B cell (primary cell): ENCODE results near the gene SPSB3. TPM values are rescaled to one million over a fixed set of nuclear protein-coding genes. Genes with fewer than 3 reads are reported as not detected.

ENCODE experiments used
- ATAC-seq: fragments of 200-7000 bp; cut with Tn5 transposase; one replicate; pipeline ENCODE4 v1.10.0; 2021; ENCODE audit warnings: low read depth, mild to moderate bottlenecking, moderate number of reproducible peaks, moderate library complexity
- CTCF ChIA-PET: fragments of 350-600 bp; sonication (Branson Sonifier 250); formaldehyde crosslinking; loops from one replicate; lab custom pipeline; 2021; ENCODE audit warnings: antibody characterized with exemption, inconsistent platforms; lab: Charles Lee
- POLR2A ChIA-PET: fragments of 350-600 bp; sonication (Branson Sonifier 250); formaldehyde crosslinking; loops from one replicate; lab custom pipeline; 2021; ENCODE audit warnings: antibody characterized with exemption; lab: Charles Lee
- DNase-seq: peaks from one replicate; pipeline ENCODE4 v3.0.0; 2013
- H2AFZ ChIP-seq: 2 replicates; pipeline ENCODE4 v1.6.1; 2012; ENCODE audit warnings: mild to moderate bottlenecking, low read depth, low read length; ENCODE audit not compliant: insufficient read depth, poor library complexity, severe bottlenecking
- H3K27ac ChIP-seq, 2 donors: 1 replicate in 1 of 2; 2 replicates in 1 of 2; pipeline ENCODE4 v1.5.1; 2012 to 2013; ENCODE audit warnings: low read length in 2 of 2, mild to moderate bottlenecking in 2 of 2, moderate library complexity in 1 of 2
- H3K27me3 ChIP-seq, 4 experiments: fragments of 200-600 bp in 1 of 4; sonication (generic) in 1 of 4; replicated peaks in 1 of 4; 1 replicate in 2 of 4; 2 replicates in 2 of 4; pipeline versions ENCODE4 v1.6.1 to v1.7.0; 2013 to 2016; ENCODE audit warnings: low read length in 3 of 4, mild to moderate bottlenecking in 2 of 4, mixed read lengths in 1 of 4, moderate library complexity in 1 of 4; ENCODE audit not compliant: insufficient read depth in 4 of 4, control insufficient read depth in 3 of 4; ENCODE audit errors: control extremely low read depth in 1 of 4
- H3K36me3 ChIP-seq, 2 experiments: replicated peaks in 1 of 2; 1 replicate in 1 of 2; 2 replicates in 1 of 2; pipeline versions ENCODE4 v1.6.1 to v1.7.1; 2013; ENCODE audit warnings: low read length in 1 of 2; ENCODE audit not compliant: insufficient read depth in 2 of 2, control insufficient read depth in 1 of 2; ENCODE audit errors: control extremely low read depth in 1 of 2, extremely low read depth in 1 of 2
- H3K4me1 ChIP-seq, 2 donors: fragments of 200-600 bp in 1 of 2; sonication (generic) in 1 of 2; 1 replicate in 1 of 2; 2 replicates in 1 of 2; pipeline versions ENCODE4 v1.5.1 to v1.6.1; 2013 to 2017; ENCODE audit warnings: low read length in 2 of 2; ENCODE audit not compliant: control insufficient read depth in 2 of 2, insufficient read depth in 2 of 2
- H3K4me2 ChIP-seq: replicated peaks from 2 replicates; pipeline ENCODE3; 2012; ENCODE audit warnings: mild to moderate bottlenecking, low read depth, low read length; ENCODE audit not compliant: poor library complexity, severe bottlenecking
- H3K4me3 ChIP-seq, 5 experiments: fragments of 200-600 bp in 1 of 5; sonication (generic) in 1 of 5; 1 replicate in 3 of 5; 2 replicates in 2 of 5; pipeline versions ENCODE4 v1.5.1 to v1.7.0; 2011 to 2016; ENCODE audit warnings: low read length in 4 of 5, mild to moderate bottlenecking in 4 of 5, low read depth in 2 of 5, control low read depth in 1 of 5, moderate library complexity in 1 of 5; ENCODE audit not compliant: insufficient read depth in 1 of 5; ENCODE audit errors: control extremely low read depth in 1 of 5, extremely low read depth in 1 of 5
- H3K79me2 ChIP-seq: fragments of 200-600 bp; sonication (generic); one replicate; pipeline ENCODE4 v1.6.0; 2016; ENCODE audit warnings: low read length; ENCODE audit not compliant: control insufficient read depth, insufficient read depth
- H3K9ac ChIP-seq: fragments of 200-600 bp; sonication (generic); 2 replicates; pipeline ENCODE4 v1.6.1; 2017; ENCODE audit warnings: mild to moderate bottlenecking, low read length, moderate library complexity
- H3K9me3 ChIP-seq, 3 donors: one replicate each; pipeline versions ENCODE4 v1.6.1 to v1.7.1; 2013; ENCODE audit warnings: low read length in 2 of 3; ENCODE audit not compliant: control insufficient read depth in 2 of 3, insufficient read depth in 1 of 3; ENCODE audit errors: control extremely low read depth in 1 of 3
- H4K20me1 ChIP-seq: 2 replicates; pipeline ENCODE4 v1.6.0; 2012; ENCODE audit warnings: mild to moderate bottlenecking, low read length; ENCODE audit not compliant: insufficient read depth, control insufficient read depth, poor library complexity, severe bottlenecking
- H3K27ac Mint-ChIP-seq: one replicate; pipeline ENCODE4 v1.8.0; 2021; ENCODE audit warnings: mixed read lengths
- H3K27me3 Mint-ChIP-seq: one replicate; pipeline ENCODE4 v1.8.0; 2021; ENCODE audit warnings: mixed read lengths
- H3K4me1 Mint-ChIP-seq: one replicate; pipeline ENCODE4 v1.8.0; 2021; ENCODE audit warnings: mixed read lengths
- H3K4me3 Mint-ChIP-seq: one replicate; pipeline ENCODE4 v1.8.0; 2021; ENCODE audit warnings: mixed read lengths
- H3K9me3 Mint-ChIP-seq: one replicate; pipeline ENCODE4 v1.8.0; 2022; ENCODE audit warnings: mixed read lengths; ENCODE audit not compliant: insufficient read depth
- CTCF ChIP-seq: fragments of 200-600 bp; IDR thresholded peaks from one replicate; pipeline ENCODE4 v1.8.0; 2022; ENCODE audit warnings: antibody characterized with exemption, mild to moderate bottlenecking
- EZH2 ChIP-seq: IDR thresholded peaks from 2 replicates; pipeline ENCODE4 v1.6.1; 2012; ENCODE audit warnings: borderline replicate concordance, low read depth, mild to moderate bottlenecking, moderate library complexity, low read length; ENCODE audit not compliant: insufficient read depth, poor library complexity, severe bottlenecking
- WGBS: methylation state at CpG from one replicate; pipeline ENCODE4 v1.1.5; 2013; ENCODE audit warnings: missing lambda C conversion rate; ENCODE audit not compliant: insufficient coverage; 5-methylcytosine and 5-hydroxymethylcytosine counted together
- intact Hi-C: fragments of 100-400 bp; cut with micrococcal nuclease; formaldehyde crosslinking; loops from one replicate; pipeline ENCODE4 v1.10.0; 2022
- polyA plus RNA-seq: library from polyadenylated mRNA; depleted of rRNA; stranded (reverse); fragments of >200 nt; gene quantifications from 2 replicates; pipeline ENCODE4 v1.2.3, GENCODE V29; 2012
- total RNA-seq, 2 donors: library from RNA; stranded (reverse); fragments of 120-200 nt in 1 of 2; gene quantifications; 1 replicate in 1 of 2; 2 replicates in 1 of 2; pipeline versions ENCODE4 v1.2.3 to v1.2.4, GENCODE V29; 2013 to 2022

SPSB3 gene
- total and polyA plus RNA-seq, 2 donors (not counting 1 experiment from before 2014, with no cell fraction given) = 91.2 to 264 TPM

DNA sequence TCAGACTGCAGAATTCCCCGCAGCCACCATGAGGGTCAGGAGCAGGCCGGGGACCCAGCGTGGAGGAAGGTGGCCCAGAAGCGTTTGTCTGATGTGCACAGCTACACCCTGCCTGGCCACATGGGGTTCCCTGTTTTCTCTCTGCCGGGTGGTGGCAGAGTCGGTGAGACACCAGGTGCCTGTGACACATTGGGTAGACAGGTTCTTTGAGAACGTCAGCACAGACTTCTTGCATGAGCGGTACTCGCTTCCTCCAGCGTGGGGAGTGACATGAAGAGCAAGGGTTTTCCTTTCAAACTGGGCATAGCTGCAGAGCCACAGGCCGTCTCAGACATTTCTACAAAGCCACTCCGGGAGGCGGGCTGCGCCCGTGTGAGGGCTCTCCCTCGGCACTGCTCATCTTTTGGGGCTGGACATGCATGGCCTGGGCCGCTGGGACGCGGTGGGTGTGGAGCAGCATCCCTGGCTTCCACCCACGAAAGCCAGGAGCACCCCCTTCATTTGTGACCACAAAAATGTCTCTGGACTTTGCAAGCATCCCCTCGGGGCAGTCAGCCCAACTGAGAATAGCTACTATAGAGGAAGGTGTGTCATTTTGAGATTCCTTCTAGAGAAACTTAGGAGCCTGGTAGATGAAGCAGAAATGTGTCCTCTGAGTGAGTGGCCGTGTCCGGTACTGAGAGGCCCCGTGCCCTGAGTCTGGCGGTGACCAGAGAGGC lies 37.0 kb downstream of the SPSB3 start:
- intact Hi-C loops = no loop called here
- POLR2A ChIA-PET = no interaction called here
- 93% methylated on average over 25 of the region's 25 CpGs for WGBS

More for the DNA sequence above, 37.0 kb downstream of the SPSB3 start:
- ATAC-seq (no peak), DNase-seq (no peak)
- H3K27me3 Mint-ChIP-seq = no peaks in the 10 kb centered on the region
- no peaks in the 10 kb centered on the region for H3K9me3 Mint-ChIP-seq
- H3K4me3 ChIP-seq = no peak overlapping the region
- no peak for TF ChIP-seq CTCF
- TF ChIP-seq EZH2 = no peak
- peaks cover 65% of the 10 kb centered on the region for H3K79me2 ChIP-seq
- no peak overlapping the region for H3K27ac ChIP-seq
- H3K4me1 Mint-ChIP-seq = no peaks in the 10 kb centered on the region
- no peaks in the 10 kb centered on the region for H3K27me3 ChIP-seq
- H3K9ac ChIP-seq = no peak overlapping the region
- no peak overlapping the region for H3K4me3 Mint-ChIP-seq
- no peak overlapping the region for H3K27ac Mint-ChIP-seq
- H3K36me3 ChIP-seq = peaks cover 0 to 70% of the 10 kb centered on the region in 2 experiments
- peaks cover 65% of the 10 kb centered on the region for H4K20me1 ChIP-seq
- CTCF ChIA-PET = interaction anchor here (0.9 kb wide), 1 partner anchor 35 kb away, joined by 3 read pairs; no protein-coding TSS in a partner anchor
- H3K4me2 ChIP-seq = no peak overlapping the region
- H3K9me3 ChIP-seq = no peaks in the 10 kb centered on the region
- H2AFZ ChIP-seq = no peak overlapping the region
- no peaks in the 10 kb centered on the region for H3K4me1 ChIP-seq
